Heart left ventricle (tissue), 16 donors: ENCODE data around the gene CLINT1. TPM values are rescaled to one million over a fixed set of nuclear protein-coding genes. Genes with fewer than 3 reads are reported as not detected.
A peak's percentile ranks its signal among the peaks of the same experiment; 100 is the strongest.

Source experiments
- ATAC-seq, 4 donors: fragments of 200-7000 bp; cut with Tn5 transposase; one replicate each; pipeline ENCODE4 v1.9.1; 2020 to 2022; ENCODE audit warnings: moderate library complexity in 4 of 4, mild to moderate bottlenecking in 3 of 4, moderate number of reproducible peaks in 1 of 4
- DNase-seq, 5 donors: peaks; one replicate each; pipeline ENCODE4 v3.0.0-alpha.2; 2020
- H3K27ac ChIP-seq, 12 donors: fragments of 200-600 bp; sonication (generic) in 4 of 12; one replicate each; pipeline versions ENCODE4 v1.5.0 to v1.8.0; 2016 to 2022; ENCODE audit warnings: mild to moderate bottlenecking in 2 of 12
- H3K27me3 ChIP-seq, 9 donors: fragments of 200-600 bp; sonication (generic) in 2 of 9; one replicate each; pipeline versions ENCODE4 v1.5.1 to v1.8.0; 2016 to 2022; ENCODE audit warnings: mild to moderate bottlenecking in 3 of 9
- H3K36me3 ChIP-seq, 9 donors: fragments of 200-600 bp; sonication (generic) in 2 of 9; one replicate each; pipeline versions ENCODE4 v1.5.0 to v1.8.0; 2018 to 2022; ENCODE audit warnings: mild to moderate bottlenecking in 2 of 9
- H3K4me1 ChIP-seq, 12 donors: fragments of 200-600 bp; sonication (generic) in 4 of 12; one replicate each; pipeline versions ENCODE4 v1.5.0 to v1.8.0; 2016 to 2022; ENCODE audit warnings: mild to moderate bottlenecking in 3 of 12
- H3K4me3 ChIP-seq, 12 donors: fragments of 200-600 bp; sonication (generic) in 4 of 12; one replicate each; pipeline versions ENCODE4 v1.5.0 to v1.8.0; 2017 to 2022; ENCODE audit warnings: mild to moderate bottlenecking in 9 of 12, moderate library complexity in 4 of 12
- H3K9me3 ChIP-seq, 12 donors: fragments of 200-600 bp; sonication (generic) in 4 of 12; one replicate each; pipeline versions ENCODE4 v1.5.0 to v1.8.0; 2016 to 2022; ENCODE audit warnings: mild to moderate bottlenecking in 1 of 12
- POLR2A ChIP-seq, 2 donors: fragments of 450-650 bp; IDR thresholded peaks; one replicate each; pipeline ENCODE4 v1.6.1; 2017; ENCODE audit warnings: antibody characterized with exemption in 2 of 2, mild to moderate bottlenecking in 2 of 2, moderate library complexity in 2 of 2
- WGBS, 4 donors: extraction: QIAGEN DNeasy Blood & Tissue Kit in 2 of 4; methylation state at CpG; one replicate each; pipeline versions ENCODE4 v1.1.5 to v1.1.7; 2013 to 2018; 5-methylcytosine and 5-hydroxymethylcytosine counted together
- intact Hi-C, 10 donors: fragments of 100-400 bp; cut with DNase I; formaldehyde crosslinking; loops; one replicate each; pipeline versions ENCODE4 v1.11.1 to v1.14.2; 2022
- polyA plus RNA-seq, 2 donors: library from polyadenylated mRNA; stranded (reverse); fragments of 200-250 nt; gene quantifications; one replicate each; pipeline ENCODE4 v1.2.3, GENCODE V29; 2013
- total RNA-seq, 9 donors: library from RNA; depleted of rRNA in 2 of 9; stranded (reverse); fragments of >200 nt in 2 of 9; fragmentation: NEBNext Ultra II Directional in 3 of 9; extraction: Animal tissue kit (Norgen Biotek cat#: 25700) in 3 of 9; gene quantifications; one replicate each; pipeline versions ENCODE4 v1.1.0 to v1.2.4, GENCODE V29; 2016 to 2023
- TF ChIP-seq, protein P1 (sequence below), 12 donors: fragments of 200-600 bp; sonication (generic) in 4 of 12; IDR thresholded peaks; one replicate each; pipeline versions ENCODE4 v1.5.0 to v1.8.0; 2018 to 2022; ENCODE audit warnings: antibody characterized with exemption in 12 of 12, mild to moderate bottlenecking in 5 of 12
- donor health status: ischemic (EF 13 %, LVEDD 7.1; RV severe dilation, severe dysfunction).
- donor health status: healthy with polysubstance abuse.
- donor health status: DM: no; HTN: yes; CAD: no.
- donor health status: DM: no; HTN: no; CAD: no.
- donor health status: ischemic (EF 25% LVEDD 6.9; RV normal size, moderate dysfunction).
- donor health status: ischemic (EF 25% LVEDD 5.7; RV mildly dilated, moderate dysfunction).
- donor health status: healthy.
- donor health status: DM: yes; HTN: yes; CAD: no.
- donor health status: ischemic (EF 35%, LVEDD 5.7; RV mildly dilated, moderate dysfunction).
- donor health status: nonischemic (EF 11% LVEDD 7.7; RV severe dilation, severe dysfunction).
- donor health status: DM: yes; HTN: yes; CAD: no.
- donor health status: PGD.
- donor health status: ischemic (EF 29% LVEDD 5.4; RV normal size, mild dysfunction).
- donor health status: nonischemic (EF 23%, LVEDD 6.1; RV moderate dilation, normal function).

The CLINT1 gene
- total and polyA plus RNA-seq, 11 donors = 13.0 to 84.8 (median 48.7) TPM

DNA sequence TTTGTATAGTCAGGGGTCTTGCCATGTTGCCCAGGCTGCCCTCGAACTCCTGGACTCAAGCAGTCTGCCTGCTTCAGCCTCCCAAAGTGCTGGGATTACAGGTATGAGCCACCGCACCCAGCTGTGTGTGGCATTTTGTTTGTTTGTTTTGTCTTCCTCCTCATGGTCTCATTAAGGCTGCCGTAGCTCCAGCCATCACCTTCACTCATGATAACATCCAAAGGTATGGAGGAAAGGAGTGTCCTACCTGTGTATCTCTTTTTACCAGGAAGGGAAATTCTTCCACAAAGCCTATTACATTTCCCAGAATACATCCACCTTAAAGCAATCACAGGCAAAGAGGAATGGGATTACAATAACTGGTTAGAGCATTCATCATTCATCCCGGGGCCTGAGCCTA, 88.3 kb downstream of the CLINT1 start:
- H3K9me3 ChIP-seq = peaks cover 0 to 4% (median 0%) of the 10 kb centered on the region in 12 donors
- no peak overlapping the region for H3K27ac ChIP-seq
- DNase-seq = no peak
- peaks cover 0 to 2% (median 0%) of the 10 kb centered on the region in 12 donors for H3K4me1 ChIP-seq
- ATAC-seq = no peak
- 92 to 98% (median 97%) methylated on average over 4 of the region's 4 CpGs for WGBS, 4 donors
- H3K36me3 ChIP-seq = no peaks in the 10 kb centered on the region
- no peak overlapping the region for H3K4me3 ChIP-seq
- intact Hi-C loops = no loop called here
- TF ChIP-seq, protein P1, sequence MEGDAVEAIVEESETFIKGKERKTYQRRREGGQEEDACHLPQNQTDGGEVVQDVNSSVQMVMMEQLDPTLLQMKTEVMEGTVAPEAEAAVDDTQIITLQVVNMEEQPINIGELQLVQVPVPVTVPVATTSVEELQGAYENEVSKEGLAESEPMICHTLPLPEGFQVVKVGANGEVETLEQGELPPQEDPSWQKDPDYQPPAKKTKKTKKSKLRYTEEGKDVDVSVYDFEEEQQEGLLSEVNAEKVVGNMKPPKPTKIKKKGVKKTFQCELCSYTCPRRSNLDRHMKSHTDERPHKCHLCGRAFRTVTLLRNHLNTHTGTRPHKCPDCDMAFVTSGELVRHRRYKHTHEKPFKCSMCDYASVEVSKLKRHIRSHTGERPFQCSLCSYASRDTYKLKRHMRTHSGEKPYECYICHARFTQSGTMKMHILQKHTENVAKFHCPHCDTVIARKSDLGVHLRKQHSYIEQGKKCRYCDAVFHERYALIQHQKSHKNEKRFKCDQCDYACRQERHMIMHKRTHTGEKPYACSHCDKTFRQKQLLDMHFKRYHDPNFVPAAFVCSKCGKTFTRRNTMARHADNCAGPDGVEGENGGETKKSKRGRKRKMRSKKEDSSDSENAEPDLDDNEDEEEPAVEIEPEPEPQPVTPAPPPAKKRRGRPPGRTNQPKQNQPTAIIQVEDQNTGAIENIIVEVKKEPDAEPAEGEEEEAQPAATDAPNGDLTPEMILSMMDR (IDR thresholded peaks at IDR 0.05) = no peak
- TF ChIP-seq POLR2A (IDR thresholded peaks at IDR 0.05) = no peak
- H3K27me3 ChIP-seq = no peaks in the 10 kb centered on the region

DNA sequence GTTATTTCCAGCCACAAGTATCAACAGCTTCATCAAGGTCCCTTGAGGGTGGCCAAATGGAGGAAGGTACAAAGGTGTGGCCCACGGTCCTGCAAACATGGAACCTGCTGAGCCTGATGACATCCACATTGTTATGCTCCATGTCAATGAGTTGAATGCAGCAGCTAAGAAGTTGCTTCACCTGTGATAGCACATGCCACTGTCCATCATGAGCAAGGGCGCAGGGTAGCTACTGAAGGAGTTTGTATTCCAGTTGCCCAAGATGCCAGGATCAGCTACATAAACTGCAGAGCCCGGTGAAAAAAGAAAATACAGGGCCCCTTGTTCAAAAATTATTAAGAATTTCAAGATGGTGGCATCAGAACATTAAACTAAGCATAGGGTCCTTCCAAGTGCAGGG, 91.3 kb downstream of the CLINT1 start:
- 50 to 100% (median 88%) methylated on average over 2 to 3 of the region's 3 CpGs for WGBS, 4 donors
- ATAC-seq (no peak), DNase-seq (no peak)
- no peaks in the 10 kb centered on the region for H3K36me3 ChIP-seq
- H3K27ac ChIP-seq = peak overlapping the region in 1 of 12 donors; percentile 3
- TF ChIP-seq, protein P1 (IDR thresholded peaks at IDR 0.05) = no peak
- no peak for TF ChIP-seq POLR2A (IDR thresholded peaks at IDR 0.05)
- no peak overlapping the region for H3K4me3 ChIP-seq
- H3K27me3 ChIP-seq = no peaks in the 10 kb centered on the region
- peaks cover 0 to 4% (median 0%) of the 10 kb centered on the region in 12 donors for H3K9me3 ChIP-seq
- intact Hi-C loops = loop anchor here in 1 of 10 donors (10.0 kb wide), 1 partner anchor 1367 kb away; no protein-coding TSS in a partner anchor
- peaks cover 0 to 2% (median 0%) of the 10 kb centered on the region in 12 donors for H3K4me1 ChIP-seq

DNA sequence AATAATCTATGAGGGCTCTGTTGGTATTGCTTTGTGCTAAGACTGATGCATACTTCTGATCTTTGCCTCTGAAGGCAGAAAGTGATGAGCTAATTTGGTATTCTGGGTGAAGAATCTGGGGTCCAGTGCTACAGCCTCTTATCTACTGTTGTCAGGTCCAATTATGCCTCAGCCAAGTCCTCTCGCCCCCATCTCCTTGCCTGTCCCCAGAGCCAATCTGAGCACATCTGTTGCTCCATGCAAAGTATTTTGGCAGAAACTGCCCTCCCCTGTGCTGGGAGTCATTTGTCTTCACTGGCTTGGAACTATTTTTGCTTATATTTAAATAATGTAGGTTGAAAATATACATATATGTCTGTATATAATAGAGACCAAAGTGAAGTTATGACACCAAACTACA, 92.0 kb downstream of the CLINT1 start:
- Histone ChIP-seq H3K9me3 (peaks cover 0 to 4% (median 0%) of the 10 kb centered on the region in 12 donors), H3K27me3 (no peaks in the 10 kb centered on the region), H3K36me3 (no peaks in the 10 kb centered on the region), H3K27ac (no peak overlapping the region), H3K4me1 (peaks cover 0 to 4% (median 0%) of the 10 kb centered on the region in 12 donors), H3K4me3 (no peak overlapping the region)
- WGBS, 4 donors = 47 to 70% (median 59%) methylated on average over 1 of the region's 1 CpG
- TF ChIP-seq POLR2A (IDR thresholded peaks at IDR 0.05) = no peak
- TF ChIP-seq, protein P1 (IDR thresholded peaks at IDR 0.05) = no peak
- intact Hi-C loops = loop anchor here in 1 of 10 donors (10.0 kb wide), 1 partner anchor 1368 kb away; no protein-coding TSS in a partner anchor
- no peak for ATAC-seq
- no peak for DNase-seq

DNA sequence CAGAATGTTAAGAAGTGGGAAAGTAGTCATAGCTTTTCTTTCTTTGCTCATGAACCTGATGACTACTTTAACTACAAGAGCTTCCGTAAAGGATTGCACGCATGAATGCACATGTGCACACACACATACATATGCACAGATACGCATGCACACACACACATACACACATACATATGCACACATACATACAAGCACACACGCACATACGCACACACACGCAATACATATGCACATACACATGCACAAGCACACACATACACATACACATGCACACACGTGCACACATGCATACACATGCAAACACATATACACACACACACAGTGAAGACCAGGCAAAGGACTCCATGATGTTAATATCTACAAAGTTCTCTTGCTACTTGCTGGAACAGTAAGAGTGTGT, 92.5 kb downstream of the CLINT1 start:
- DNase-seq = no peak
- 95 to 98% (median 97%) methylated on average over 7 of the region's 7 CpGs for WGBS, 4 donors
- Histone ChIP-seq H3K27ac (no peak overlapping the region), H3K36me3 (no peaks in the 10 kb centered on the region), H3K27me3 (no peaks in the 10 kb centered on the region), H3K9me3 (peaks cover 0 to 4% (median 0%) of the 10 kb centered on the region in 12 donors), H3K4me3 (no peak overlapping the region), H3K4me1 (peaks cover 0 to 6% (median 0%) of the 10 kb centered on the region in 12 donors)
- no peak for ATAC-seq
- TF ChIP-seq, protein P1 (IDR thresholded peaks at IDR 0.05) = no peak
- no peak for TF ChIP-seq POLR2A (IDR thresholded peaks at IDR 0.05)
- intact Hi-C loops = loop anchor here in 1 of 10 donors (10.0 kb wide), 1 partner anchor 1368 kb away; no protein-coding TSS in a partner anchor
